ENCODE measurements around the gene USP43.

GRCh38 chr17:9643611-9644010 lies 1.7 kb upstream of the USP43 start:
- TF ChIP-seq CTCF (IDR thresholded peaks at IDR 0.05): no peak
- no peak for TF ChIP-seq POLR2A (IDR thresholded peaks at IDR 0.05)
- no peak for TF ChIP-seq EP300 (IDR thresholded peaks at IDR 0.05; ENCODE audit: low read depth)
- TF ChIP-seq POLR2AphosphoS5 (IDR thresholded peaks at IDR 0.05): no peak

Data from transverse colon (tissue), 4 donors.